CD4-positive, alpha-beta memory T cell (primary cell): ENCODE results near the gene GPAM. TPM values are rescaled to one million over a fixed set of nuclear protein-coding genes. Genes with fewer than 3 reads are reported as not detected.

Experiments
- CTCF ChIA-PET: fragments of 350-600 bp; sonication (Branson Sonifier 250); formaldehyde crosslinking; loops from one replicate; lab custom pipeline; 2021; ENCODE audit warnings: inconsistent platforms; ENCODE audit not compliant: partially characterized antibody; lab: Charles Lee
- POLR2A ChIA-PET: fragments of 350-600 bp; sonication (Branson Sonifier 250); formaldehyde crosslinking; loops from one replicate; lab custom pipeline; 2021; ENCODE audit not compliant: partially characterized antibody; lab: Charles Lee
- DNase-seq, 5 donors: peaks; one replicate each; pipeline versions ENCODE4 v3.0.0 to v3.0.0-alpha.2; 2020 to 2022; ENCODE audit warnings: mixed read lengths in 1 of 5
- H3K27ac ChIP-seq: one replicate; pipeline ENCODE4 v1.7.0; 2013; ENCODE audit warnings: low read depth, low read length
- H3K27me3 ChIP-seq: 2 replicates; pipeline ENCODE4 v1.7.0; 2013; ENCODE audit warnings: mild to moderate bottlenecking, low read length, moderate library complexity; ENCODE audit not compliant: insufficient read depth
- H3K36me3 ChIP-seq: 2 replicates; pipeline ENCODE4 v1.7.0; 2013; ENCODE audit warnings: mild to moderate bottlenecking, low read length, moderate library complexity; ENCODE audit not compliant: insufficient read depth
- H3K4me1 ChIP-seq: 2 replicates; pipeline ENCODE4 v1.7.0; 2013; ENCODE audit warnings: mild to moderate bottlenecking, low read length, moderate library complexity; ENCODE audit not compliant: insufficient read depth
- H3K4me3 ChIP-seq, 2 donors: one replicate each; pipeline ENCODE4 v1.7.0; 2013; ENCODE audit warnings: low read length in 2 of 2, mild to moderate bottlenecking in 1 of 2
- H3K9me3 ChIP-seq, 2 donors: one replicate each; pipeline ENCODE4 v1.7.0; 2013; ENCODE audit warnings: low read length in 2 of 2, control low read depth in 1 of 2; ENCODE audit not compliant: control insufficient read depth in 1 of 2
- H3K27ac Mint-ChIP-seq, 7 donors: one replicate each; pipeline ENCODE4 v1.8.0; 2020 to 2021; ENCODE audit warnings: mixed read lengths in 7 of 7, mild to moderate bottlenecking in 6 of 7, inconsistent platforms in 3 of 7, moderate library complexity in 3 of 7
- H3K27me3 Mint-ChIP-seq, 2 donors: one replicate each; pipeline ENCODE4 v1.8.0; 2020 to 2021; ENCODE audit warnings: mixed read lengths in 2 of 2
- H3K36me3 Mint-ChIP-seq, 2 donors: one replicate each; pipeline ENCODE4 v1.8.0; 2020 to 2021; ENCODE audit warnings: mixed read lengths in 2 of 2, inconsistent platforms in 1 of 2, mild to moderate bottlenecking in 1 of 2
- H3K4me1 Mint-ChIP-seq, 4 donors: one replicate each; pipeline ENCODE4 v1.8.0; 2020 to 2021; ENCODE audit warnings: mixed read lengths in 4 of 4, mild to moderate bottlenecking in 1 of 4
- H3K4me3 Mint-ChIP-seq, 8 donors: one replicate each; pipeline ENCODE4 v1.8.0; 2020 to 2021; ENCODE audit warnings: mixed read lengths in 8 of 8, mild to moderate bottlenecking in 7 of 8, moderate library complexity in 6 of 8, inconsistent platforms in 3 of 8
- H3K9me3 Mint-ChIP-seq, 8 donors: one replicate each; pipeline ENCODE4 v1.8.0; 2020 to 2021; ENCODE audit warnings: mixed read lengths in 8 of 8, mild to moderate bottlenecking in 5 of 8, inconsistent platforms in 3 of 8, moderate library complexity in 1 of 8
- intact Hi-C: fragments of 100-400 bp; cut with micrococcal nuclease; formaldehyde crosslinking; loops from one replicate; pipeline ENCODE4 v1.15.1; 2023
- polyA plus RNA-seq, 2 donors: library from polyadenylated mRNA; unstranded; fragments of 300-500 nt; fragmentation: Illumina TruSeq; gene quantifications; one replicate each; pipeline ENCODE4 v1.2.3, GENCODE V29; 2021
- total RNA-seq, 2 experiments: library from RNA; stranded (reverse); gene quantifications; one replicate each; pipeline ENCODE4 v1.2.3, GENCODE V29; 2021

Gene GPAM
- total and polyA plus RNA-seq, 4 experiments from 2014 or later, result 1.9 to 8.8 (median 4.2) TPM

GRCh38 chr10:112215342-112215774, 31.8 kb upstream of the GPAM start:
- Mint-ChIP-seq H3K4me1 (no peaks in the 10 kb centered on the region), H3K36me3 (no peaks in the 10 kb centered on the region), H3K27me3 (peaks cover 7 to 32% of the 10 kb centered on the region in 2 donors), H3K27ac (no peak overlapping the region), H3K9me3 (peaks cover 0 to 8% (median 2%) of the 10 kb centered on the region in 8 donors), H3K4me3 (no peak overlapping the region)
- intact Hi-C loops, result no loop called here
- no peak for DNase-seq
- ChIA-PET POLR2A (no interaction called here), CTCF (interaction anchor here (1.9 kb wide), 1 partner anchor 220 kb away, joined by 4 read pairs; no protein-coding TSS in a partner anchor)
- Histone ChIP-seq H3K27ac (no peak overlapping the region), H3K4me1 (no peaks in the 10 kb centered on the region), H3K27me3 (peaks cover 4% of the 10 kb centered on the region), H3K9me3 (no peaks in the 10 kb centered on the region), H3K36me3 (no peaks in the 10 kb centered on the region), H3K4me3 (no peak overlapping the region)

GRCh38 chr10:112214298-112214926, 30.8 kb upstream of the GPAM start:
- ChIA-PET CTCF (interaction anchor here (1.1 to 1.9 kb wide), 2 partner anchors 9 to 221 kb away, joined by 3 to 4 read pairs; no protein-coding TSS in a partner anchor), POLR2A (no interaction called here)
- H3K27me3 ChIP-seq, result peaks cover 4% of the 10 kb centered on the region
- Mint-ChIP-seq H3K9me3 (peaks cover 0 to under 1% (median 0%) of the 10 kb centered on the region in 8 donors), H3K36me3 (no peaks in the 10 kb centered on the region), H3K4me1 (no peaks in the 10 kb centered on the region), H3K27me3 (peaks cover 7 to 32% of the 10 kb centered on the region in 2 donors), H3K27ac (no peak overlapping the region), H3K4me3 (no peak overlapping the region)
- intact Hi-C loops, result no loop called here
- H3K4me1 ChIP-seq, result no peaks in the 10 kb centered on the region
- no peaks in the 10 kb centered on the region for H3K36me3 ChIP-seq
- no peak overlapping the region for H3K4me3 ChIP-seq
- H3K27ac ChIP-seq, result no peak overlapping the region
- no peak for DNase-seq
- H3K9me3 ChIP-seq, result no peaks in the 10 kb centered on the region

GRCh38 chr10:112213836-112214235, 30.3 kb upstream of the GPAM start:
- POLR2A ChIA-PET, result no interaction called here
- peaks cover 9 to 36% of the 10 kb centered on the region in 2 donors for H3K27me3 Mint-ChIP-seq

GRCh38 chr10:112213098-112213823, 29.7 kb upstream of the GPAM start:
- Histone ChIP-seq H3K27ac (no peak overlapping the region), H3K36me3 (no peaks in the 10 kb centered on the region), H3K27me3 (peaks cover 4% of the 10 kb centered on the region), H3K9me3 (no peaks in the 10 kb centered on the region), H3K4me1 (no peaks in the 10 kb centered on the region), H3K4me3 (no peak overlapping the region)
- intact Hi-C loops, result no loop called here
- H3K27ac Mint-ChIP-seq, result no peak overlapping the region
- H3K4me3 Mint-ChIP-seq, result no peak overlapping the region
- H3K36me3 Mint-ChIP-seq, result no peaks in the 10 kb centered on the region
- CTCF ChIA-PET, result no interaction called here
- DNase-seq, result no peak
- POLR2A ChIA-PET, result no interaction called here
- H3K9me3 Mint-ChIP-seq, result no peaks in the 10 kb centered on the region
- peaks cover 12 to 39% of the 10 kb centered on the region in 2 donors for H3K27me3 Mint-ChIP-seq
- no peaks in the 10 kb centered on the region for H3K4me1 Mint-ChIP-seq

More at GRCh38 chr10:112213836-112214235, 30.3 kb upstream of the GPAM start:
- peaks cover 4% of the 10 kb centered on the region for H3K27me3 ChIP-seq
- CTCF ChIA-PET, result interaction anchor here (1.1 to 1.9 kb wide), 2 partner anchors 10 to 221 kb away, joined by 3 to 4 read pairs; no protein-coding TSS in a partner anchor
- H3K36me3 ChIP-seq, result no peaks in the 10 kb centered on the region
- no peaks in the 10 kb centered on the region for H3K4me1 ChIP-seq
- no peaks in the 10 kb centered on the region for H3K9me3 Mint-ChIP-seq
- no peak overlapping the region for H3K4me3 Mint-ChIP-seq
- DNase-seq, result no peak
- H3K27ac Mint-ChIP-seq, result no peak overlapping the region
- H3K9me3 ChIP-seq, result no peaks in the 10 kb centered on the region
- H3K36me3 Mint-ChIP-seq, result no peaks in the 10 kb centered on the region
- intact Hi-C loops, result no loop called here
- H3K4me1 Mint-ChIP-seq, result no peaks in the 10 kb centered on the region
- H3K4me3 ChIP-seq, result no peak overlapping the region
- H3K27ac ChIP-seq, result no peak overlapping the region

GRCh38 chr10:112210666-112211065, 27.1 kb upstream of the GPAM start:
- H3K27me3 ChIP-seq, result peaks cover 4% of the 10 kb centered on the region
- no peaks in the 10 kb centered on the region for H3K36me3 ChIP-seq
- H3K9me3 Mint-ChIP-seq, result peaks cover 0 to 5% (median 2%) of the 10 kb centered on the region in 8 donors
- peaks cover 10 to 37% of the 10 kb centered on the region in 2 donors for H3K27me3 Mint-ChIP-seq
- POLR2A ChIA-PET, result no interaction called here
- no peaks in the 10 kb centered on the region for H3K36me3 Mint-ChIP-seq
- H3K27ac Mint-ChIP-seq, result no peak overlapping the region
- H3K27ac ChIP-seq, result no peak overlapping the region
- no peaks in the 10 kb centered on the region for H3K4me1 ChIP-seq
- CTCF ChIA-PET, result no interaction called here
- no peaks in the 10 kb centered on the region for H3K4me1 Mint-ChIP-seq
- H3K4me3 ChIP-seq, result no peak overlapping the region
- intact Hi-C loops, result no loop called here
- no peak for DNase-seq
- H3K4me3 Mint-ChIP-seq, result no peak overlapping the region
- no peaks in the 10 kb centered on the region for H3K9me3 ChIP-seq

GRCh38 chr10:112209684-112210131, 26.1 kb upstream of the GPAM start:
- H3K4me1 ChIP-seq, result no peaks in the 10 kb centered on the region
- H3K27ac ChIP-seq, result no peak overlapping the region
- Mint-ChIP-seq H3K4me3 (no peak overlapping the region), H3K9me3 (peaks cover 0 to 5% (median 2%) of the 10 kb centered on the region in 8 donors), H3K27me3 (peaks cover 10 to 34% of the 10 kb centered on the region in 2 donors), H3K36me3 (no peaks in the 10 kb centered on the region), H3K27ac (peak overlapping the region in 1 of 7 donors; percentile 29), H3K4me1 (no peaks in the 10 kb centered on the region)
- no peak overlapping the region for H3K4me3 ChIP-seq
- no peak for DNase-seq
- POLR2A ChIA-PET, result no interaction called here
- H3K9me3 ChIP-seq, result no peaks in the 10 kb centered on the region
- CTCF ChIA-PET, result no interaction called here
- no peaks in the 10 kb centered on the region for H3K36me3 ChIP-seq
- intact Hi-C loops, result no loop called here
- H3K27me3 ChIP-seq, result peaks cover 4% of the 10 kb centered on the region

GRCh38 chr10:112208997-112209396, 25.4 kb upstream of the GPAM start:
- H3K27me3 Mint-ChIP-seq, result peaks cover 13 to 37% of the 10 kb centered on the region in 2 donors
- peaks cover 6% of the 10 kb centered on the region for H3K27me3 ChIP-seq
- H3K27ac Mint-ChIP-seq, result no peak overlapping the region
- H3K27ac ChIP-seq, result no peak overlapping the region
- ChIA-PET POLR2A (no interaction called here), CTCF (no interaction called here)
- H3K4me3 ChIP-seq, result no peak overlapping the region
- no peak overlapping the region for H3K4me3 Mint-ChIP-seq
- DNase-seq, result no peak
- intact Hi-C loops, result no loop called here
- H3K36me3 Mint-ChIP-seq, result no peaks in the 10 kb centered on the region
- H3K9me3 Mint-ChIP-seq, result peaks cover 0 to 5% (median 3%) of the 10 kb centered on the region in 8 donors
- no peaks in the 10 kb centered on the region for H3K4me1 Mint-ChIP-seq
- no peaks in the 10 kb centered on the region for H3K4me1 ChIP-seq
- no peaks in the 10 kb centered on the region for H3K9me3 ChIP-seq
- H3K36me3 ChIP-seq, result no peaks in the 10 kb centered on the region
